Choroid plexus epithelial cell (primary cell): ENCODE results near the gene CACNA1E.
"Not testable (repeated sequence)": the region's sequence is repeated elsewhere in the genome, so short reads cannot be mapped to it uniquely, and the experiment has no call there.

ENCODE experiments used
- DNase-seq: peaks from one replicate; pipeline ENCODE4 v3.0.0-alpha.2; 2010; ENCODE audit warnings: low read depth
- H3K4me3 ChIP-seq: 2 replicates; pipeline ENCODE4 v1.5.1; 2011; ENCODE audit warnings: low read depth, mild to moderate bottlenecking, control low read depth, low read length, moderate library complexity
- TF ChIP-seq, protein P1 (sequence below): conservative IDR thresholded peaks from 2 replicates; pipeline ENCODE4 v1.5.1; 2011; ENCODE audit warnings: low read depth, mild to moderate bottlenecking, control low read depth, inconsistent platforms, low read length, moderate library complexity

Gene CACNA1E

GRCh38 chr1:181846001-181846645 is 362.8 kb downstream of the CACNA1E start:
- no peak for DNase-seq
- H3K4me3 ChIP-seq = no peak overlapping the region
- TF ChIP-seq, protein P1, sequence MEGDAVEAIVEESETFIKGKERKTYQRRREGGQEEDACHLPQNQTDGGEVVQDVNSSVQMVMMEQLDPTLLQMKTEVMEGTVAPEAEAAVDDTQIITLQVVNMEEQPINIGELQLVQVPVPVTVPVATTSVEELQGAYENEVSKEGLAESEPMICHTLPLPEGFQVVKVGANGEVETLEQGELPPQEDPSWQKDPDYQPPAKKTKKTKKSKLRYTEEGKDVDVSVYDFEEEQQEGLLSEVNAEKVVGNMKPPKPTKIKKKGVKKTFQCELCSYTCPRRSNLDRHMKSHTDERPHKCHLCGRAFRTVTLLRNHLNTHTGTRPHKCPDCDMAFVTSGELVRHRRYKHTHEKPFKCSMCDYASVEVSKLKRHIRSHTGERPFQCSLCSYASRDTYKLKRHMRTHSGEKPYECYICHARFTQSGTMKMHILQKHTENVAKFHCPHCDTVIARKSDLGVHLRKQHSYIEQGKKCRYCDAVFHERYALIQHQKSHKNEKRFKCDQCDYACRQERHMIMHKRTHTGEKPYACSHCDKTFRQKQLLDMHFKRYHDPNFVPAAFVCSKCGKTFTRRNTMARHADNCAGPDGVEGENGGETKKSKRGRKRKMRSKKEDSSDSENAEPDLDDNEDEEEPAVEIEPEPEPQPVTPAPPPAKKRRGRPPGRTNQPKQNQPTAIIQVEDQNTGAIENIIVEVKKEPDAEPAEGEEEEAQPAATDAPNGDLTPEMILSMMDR = no peak

DNA sequence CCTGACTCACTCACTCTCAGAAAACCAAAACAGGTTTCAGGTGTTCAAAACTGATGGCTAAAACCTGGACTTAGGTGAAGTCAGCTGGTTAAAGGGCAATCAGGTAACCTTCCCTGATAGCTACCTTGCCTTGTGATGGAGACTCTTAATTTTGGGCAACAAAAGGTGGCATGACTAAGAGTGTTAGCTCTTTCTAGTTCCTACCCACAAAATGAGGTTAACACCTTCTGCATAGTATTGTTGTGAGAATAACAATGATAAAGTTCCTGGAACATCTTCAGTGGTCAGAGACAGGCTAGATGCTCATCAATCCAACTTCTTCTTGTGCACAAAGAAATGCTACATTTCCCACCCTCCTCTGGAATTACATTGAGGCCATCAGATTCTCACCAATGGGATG is 363.4 kb downstream of the CACNA1E start:
- DNase-seq = no peak
- TF ChIP-seq, protein P1 = no peak

GRCh38 chr1:181849071-181849470 is 365.8 kb downstream of the CACNA1E start:
- TF ChIP-seq, protein P1 = no peak
- H3K4me3 ChIP-seq = no peak overlapping the region
- DNase-seq = no peak

More for the DNA sequence above, 363.4 kb downstream of the CACNA1E start:
- no peak overlapping the region for H3K4me3 ChIP-seq

- H3K4me3 ChIP-seq = not testable (repeated sequence)
These were observed 370.9 kb downstream of the CACNA1E start for GRCh38 chr1:181854212-181854611.

GRCh38 chr1:181855380-181855779 is 372.1 kb downstream of the CACNA1E start:
- no peak overlapping the region for H3K4me3 ChIP-seq
- no peak for DNase-seq
- TF ChIP-seq, protein P1 = no peak

More at GRCh38 chr1:181854212-181854611, 370.9 kb downstream of the CACNA1E start:
- DNase-seq = not testable (repeated sequence)
